GM12801 (cell line): ENCODE results near the gene UBQLN4.

Source experiments
- CTCF ChIP-seq: IDR thresholded peaks from one replicate; pipeline ENCODE4 v1.5.1; 2011; ENCODE audit warnings: control low read depth; ENCODE audit not compliant: insufficient read length; ENCODE audit errors: extremely low read depth

The UBQLN4 gene

GRCh38 chr1:156055281-156056048, 1.9 kb upstream of the UBQLN4 start:
- TF ChIP-seq CTCF = no peak

GRCh38 chr1:156054500-156055280, 1.1 kb upstream of the UBQLN4 start, which contains the start of gene LAMTOR2:
Gene LAMTOR2 (plus strand): TSS chr1:156054782. CDS start chr1:156054890, 108 bp downstream.
- TF ChIP-seq CTCF = no peak

GRCh38 chr1:156052862-156053767, 483 bp downstream of the UBQLN4 start:
- no peak for TF ChIP-seq CTCF

- TF ChIP-seq CTCF = no peak
Observed at GRCh38 chr1:156051011-156051725, 2.4 kb downstream of the UBQLN4 start.

- TF ChIP-seq CTCF = no peak
Observed at GRCh38 chr1:156050376-156050775, 3.2 kb downstream of the UBQLN4 start.

- no peak for TF ChIP-seq CTCF
Observed at GRCh38 chr1:156048663-156049258, 4.8 kb downstream of the UBQLN4 start.
